Ishikawa (cell line): ENCODE results near the gene FCHSD2.

ENCODE experiments used
- CEBPB ChIP-seq: IDR thresholded peaks from 2 replicates; pipeline ENCODE4 v1.6.1; 2012
- CREB1 ChIP-seq: IDR thresholded peaks from 2 replicates; pipeline ENCODE4 v1.6.1; 2012; ENCODE audit warnings: low read depth
- EP300 ChIP-seq: IDR thresholded peaks from 2 replicates; pipeline ENCODE4 v1.6.1; 2012; ENCODE audit warnings: borderline replicate concordance
- FOXM1 ChIP-seq: IDR thresholded peaks from 2 replicates; pipeline ENCODE4 v1.6.1; 2012; ENCODE audit warnings: low read depth, borderline replicate concordance
- MAX ChIP-seq: IDR thresholded peaks from 2 replicates; pipeline ENCODE4 v1.6.1; 2012
- NFIC ChIP-seq: IDR thresholded peaks from 2 replicates; pipeline ENCODE4 v1.6.1; 2012
- REST ChIP-seq: IDR thresholded peaks from 2 replicates; pipeline ENCODE4 v1.6.1; 2012; ENCODE audit warnings: low read depth, mild to moderate bottlenecking
- TAF1 ChIP-seq: IDR thresholded peaks from 2 replicates; pipeline ENCODE4 v1.6.1; 2012; ENCODE audit warnings: low read depth, mild to moderate bottlenecking
- YY1 ChIP-seq: IDR thresholded peaks from 2 replicates; pipeline ENCODE4 v1.6.1; 2012; ENCODE audit warnings: low read depth

GRCh38 chr11:72807021-72807693 is 335.0 kb downstream of the FCHSD2 start:
- TF ChIP-seq EP300 (no peak), YY1 (no peak), FOXM1 (no peak), CREB1 (no peak), TAF1 (no peak), MAX (no peak), REST (no peak), CEBPB (no peak), NFIC (no peak)
